Loucy (cell line): Measurements from ENCODE around the gene F7.

Experiments
- H2AFZ ChIP-seq: fragments of 200-600 bp; sonication (generic); 2 replicates; pipeline ENCODE4 v1.6.0; 2016; ENCODE audit warnings: antibody characterized with exemption, mild to moderate bottlenecking, low read length, moderate library complexity
- H3F3A ChIP-seq: fragments of 200-600 bp; 2 replicates; pipeline ENCODE4 v1.6.0; 2016; ENCODE audit warnings: antibody characterized with exemption, low read depth, mild to moderate bottlenecking
- H3K27me3 ChIP-seq: fragments of 200-600 bp; sonication (generic); 2 replicates; pipeline ENCODE4 v1.6.1; 2014; ENCODE audit warnings: low read length, mild to moderate bottlenecking; ENCODE audit not compliant: insufficient read depth, poor library complexity, severe bottlenecking
- H3K36me3 ChIP-seq: fragments of 200-600 bp; sonication (generic); 2 replicates; pipeline ENCODE4 v1.6.1; 2016; ENCODE audit warnings: low read length; ENCODE audit not compliant: insufficient read depth
- H3K4me1 ChIP-seq: fragments of 200-600 bp; sonication (generic); 2 replicates; pipeline ENCODE4 v1.5.1; 2014; ENCODE audit warnings: low read length, mild to moderate bottlenecking; ENCODE audit not compliant: insufficient read depth, poor library complexity, severe bottlenecking
- H3K4me2 ChIP-seq: fragments of 200-600 bp; sonication (generic); 2 replicates; pipeline ENCODE4 v1.6.0; 2014; ENCODE audit warnings: antibody characterized with exemption, low read length, low read depth, mild to moderate bottlenecking; ENCODE audit not compliant: poor library complexity, severe bottlenecking
- H3K4me3 ChIP-seq: fragments of 200-600 bp; sonication (generic); 2 replicates; pipeline ENCODE4 v1.5.1; 2014; ENCODE audit warnings: low read length, mild to moderate bottlenecking, mixed read lengths; ENCODE audit not compliant: poor library complexity, severe bottlenecking
- H3K79me2 ChIP-seq: fragments of 200-600 bp; sonication (generic); 2 replicates; pipeline ENCODE4 v1.6.1; 2014; ENCODE audit warnings: low read length; ENCODE audit not compliant: insufficient read depth
- H3K9ac ChIP-seq: fragments of 200-600 bp; sonication (generic); 2 replicates; pipeline ENCODE4 v1.6.0; 2014; ENCODE audit warnings: mild to moderate bottlenecking, low read depth, low read length, moderate library complexity; ENCODE audit not compliant: poor library complexity, severe bottlenecking
- H3K9me2 ChIP-seq: fragments of 200-600 bp; sonication (generic); replicated peaks from 2 replicates; pipeline ENCODE4 v1.6.1; 2016; ENCODE audit warnings: low read depth, low read length, mixed read lengths
- H3K9me3 ChIP-seq: fragments of 200-600 bp; sonication (generic); 2 replicates; pipeline ENCODE4 v1.6.1; 2014; ENCODE audit warnings: mild to moderate bottlenecking, antibody characterized with exemption, low read length, low read depth; ENCODE audit not compliant: insufficient read depth
- H4K20me1 ChIP-seq: fragments of 200-600 bp; sonication (generic); 2 replicates; pipeline ENCODE4 v1.6.0; 2014; ENCODE audit warnings: antibody characterized with exemption, low read length, mild to moderate bottlenecking; ENCODE audit not compliant: insufficient read depth, poor library complexity, severe bottlenecking
- EZH2phosphoT487 ChIP-seq: fragments of 200-600 bp; IDR thresholded peaks from 2 replicates; pipeline ENCODE4 v1.6.1; 2018; ENCODE audit warnings: antibody characterized with exemption, mild to moderate bottlenecking, moderate library complexity, borderline replicate concordance
- TF ChIP-seq, protein P1 (sequence below): fragments of 200-600 bp; sonication (generic); conservative IDR thresholded peaks from 2 replicates; pipeline ENCODE4 v1.5.1; 2014; ENCODE audit warnings: mild to moderate bottlenecking, antibody characterized with exemption, low read length

F7 gene

DNA sequence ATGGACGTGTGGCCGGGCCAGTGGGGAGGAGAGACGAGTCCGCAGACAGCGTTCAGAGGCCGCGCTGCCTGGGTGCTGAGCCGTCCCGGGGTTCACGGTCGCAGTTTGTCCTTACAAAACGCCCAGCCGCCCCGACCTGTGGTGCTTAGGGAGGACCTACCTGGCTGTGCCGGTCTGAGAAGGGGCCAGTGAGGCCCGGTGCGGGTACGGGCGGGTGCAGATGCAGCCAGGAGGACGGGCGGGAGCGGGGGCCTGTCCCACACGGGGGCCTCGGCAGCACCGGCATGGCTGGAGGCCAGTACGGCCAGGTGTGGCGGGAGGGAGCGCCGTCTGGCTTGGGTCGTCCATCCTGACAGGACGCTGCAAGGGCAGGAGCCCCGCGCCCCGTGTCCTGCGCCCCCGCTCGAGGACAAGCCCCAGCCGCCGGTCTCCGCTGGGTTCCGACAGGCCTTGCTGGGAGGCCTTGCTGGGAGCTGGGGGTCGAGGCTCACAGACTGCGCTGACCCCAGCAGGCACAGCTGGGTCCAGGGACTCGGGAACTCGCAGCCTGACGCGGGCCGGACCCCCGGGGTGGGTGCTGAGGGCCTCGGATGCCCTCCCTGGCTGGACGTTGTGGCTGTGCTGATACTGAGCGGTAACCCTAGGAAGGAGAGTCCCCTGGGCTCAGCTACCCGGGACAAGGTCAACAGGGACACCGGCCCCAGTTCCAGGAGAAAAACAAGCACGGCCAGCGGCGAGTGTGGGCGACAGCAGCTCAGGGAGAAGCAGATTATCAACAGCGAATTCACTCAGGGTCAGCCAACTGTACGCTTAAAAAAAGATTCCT lies 47.6 kb downstream of the F7 start:
- H3K79me2 ChIP-seq, result no peaks in the 10 kb centered on the region
- H3K9me3 ChIP-seq, result no peaks in the 10 kb centered on the region
- no peaks in the 10 kb centered on the region for H3K36me3 ChIP-seq
- H3K27me3 ChIP-seq, result no peaks in the 10 kb centered on the region
- peaks cover 17% of the 10 kb centered on the region for H3K4me1 ChIP-seq
- H2AFZ ChIP-seq, result peak overlapping the region; percentile 73
- H3K9ac ChIP-seq, result peak overlapping the region; percentile 51
- H3K4me2 ChIP-seq, result peak overlapping the region; percentile 73
- H3F3A ChIP-seq, result no peaks in the 10 kb centered on the region
- no peak for TF ChIP-seq EZH2phosphoT487
- TF ChIP-seq, protein P1, sequence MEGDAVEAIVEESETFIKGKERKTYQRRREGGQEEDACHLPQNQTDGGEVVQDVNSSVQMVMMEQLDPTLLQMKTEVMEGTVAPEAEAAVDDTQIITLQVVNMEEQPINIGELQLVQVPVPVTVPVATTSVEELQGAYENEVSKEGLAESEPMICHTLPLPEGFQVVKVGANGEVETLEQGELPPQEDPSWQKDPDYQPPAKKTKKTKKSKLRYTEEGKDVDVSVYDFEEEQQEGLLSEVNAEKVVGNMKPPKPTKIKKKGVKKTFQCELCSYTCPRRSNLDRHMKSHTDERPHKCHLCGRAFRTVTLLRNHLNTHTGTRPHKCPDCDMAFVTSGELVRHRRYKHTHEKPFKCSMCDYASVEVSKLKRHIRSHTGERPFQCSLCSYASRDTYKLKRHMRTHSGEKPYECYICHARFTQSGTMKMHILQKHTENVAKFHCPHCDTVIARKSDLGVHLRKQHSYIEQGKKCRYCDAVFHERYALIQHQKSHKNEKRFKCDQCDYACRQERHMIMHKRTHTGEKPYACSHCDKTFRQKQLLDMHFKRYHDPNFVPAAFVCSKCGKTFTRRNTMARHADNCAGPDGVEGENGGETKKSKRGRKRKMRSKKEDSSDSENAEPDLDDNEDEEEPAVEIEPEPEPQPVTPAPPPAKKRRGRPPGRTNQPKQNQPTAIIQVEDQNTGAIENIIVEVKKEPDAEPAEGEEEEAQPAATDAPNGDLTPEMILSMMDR, result no peak
- H3K4me3 ChIP-seq, result peak overlapping the region; percentile 70
- H4K20me1 ChIP-seq, result no peaks in the 10 kb centered on the region
- no peaks in the 10 kb centered on the region for H3K9me2 ChIP-seq

DNA sequence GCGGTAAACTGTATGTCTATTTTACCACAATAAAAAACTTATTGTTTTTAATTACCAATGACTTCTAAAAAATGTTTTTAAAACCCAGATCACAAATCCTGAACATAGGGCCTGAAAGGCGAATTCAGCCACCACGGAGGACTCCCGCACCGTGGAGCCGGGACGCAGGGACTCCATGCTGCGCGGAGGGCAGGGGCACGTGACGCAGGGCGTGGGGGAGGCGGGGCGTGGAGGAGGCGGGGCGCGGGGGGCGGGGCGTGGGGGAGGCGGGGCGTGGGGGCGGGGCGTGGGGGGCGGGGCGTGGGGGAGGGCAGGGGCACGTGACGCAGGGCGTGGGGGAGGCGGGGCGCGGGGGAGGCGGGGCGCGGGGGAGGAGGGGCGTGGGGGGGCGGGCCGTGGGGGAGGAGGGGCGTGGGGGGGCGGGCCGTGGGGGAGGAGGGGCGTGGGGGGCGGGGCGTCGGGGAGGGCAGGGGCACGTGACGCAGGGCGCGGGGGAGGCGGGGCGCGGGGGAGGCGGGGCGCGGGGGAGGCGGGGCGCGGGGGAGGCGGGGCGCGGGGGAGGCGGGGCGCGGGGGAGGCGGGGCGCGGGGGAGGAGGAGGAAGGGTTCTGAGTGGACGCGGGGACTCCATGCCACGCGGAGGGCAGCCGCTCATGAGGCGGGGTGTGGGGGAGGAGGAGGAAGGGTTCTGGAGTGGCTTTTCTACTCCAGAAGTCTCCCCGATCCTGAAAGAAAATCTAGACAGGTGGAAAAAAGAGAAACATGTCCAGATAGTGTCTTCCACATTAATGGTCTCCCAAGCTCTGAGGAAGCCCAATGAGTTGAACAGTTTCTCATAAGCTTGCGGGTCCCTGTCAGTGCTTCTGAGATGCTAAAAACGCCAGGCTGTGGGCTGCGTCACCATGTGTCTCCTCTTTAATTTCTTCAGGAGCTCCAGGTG lies 48.5 kb downstream of the F7 start:
- H3K27me3 ChIP-seq, result no peaks in the 10 kb centered on the region

DNA sequence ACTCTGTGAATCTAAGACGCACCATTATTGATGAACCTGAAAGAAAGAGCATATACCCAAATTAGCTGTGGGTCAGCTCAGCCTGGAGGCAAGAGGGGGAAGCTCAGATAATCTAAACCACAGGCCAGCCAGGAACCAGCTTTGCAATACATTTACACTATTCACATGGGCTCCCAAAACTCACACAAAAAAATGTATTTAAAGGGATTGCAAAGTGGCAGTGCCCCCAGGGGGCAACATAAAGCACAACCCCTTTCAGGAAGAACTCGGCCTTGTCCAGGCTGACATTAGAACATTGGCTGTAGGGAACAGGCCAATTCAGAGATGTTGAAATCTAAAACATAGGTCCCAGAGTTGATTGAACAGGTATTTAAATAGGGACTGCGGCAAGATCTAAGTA lies 49.6 kb downstream of the F7 start:
- H3K27me3 ChIP-seq, result no peaks in the 10 kb centered on the region
- no peaks in the 10 kb centered on the region for H3F3A ChIP-seq
- H3K9me2 ChIP-seq, result no peaks in the 10 kb centered on the region
- H3K79me2 ChIP-seq, result no peaks in the 10 kb centered on the region
- H3K4me1 ChIP-seq, result peaks cover 17% of the 10 kb centered on the region
- no peak overlapping the region for H3K4me3 ChIP-seq
- H4K20me1 ChIP-seq, result no peaks in the 10 kb centered on the region
- no peaks in the 10 kb centered on the region for H3K9me3 ChIP-seq
- no peaks in the 10 kb centered on the region for H3K36me3 ChIP-seq
- no peak overlapping the region for H3K9ac ChIP-seq
- peak overlapping the region; percentile 87 for H3K4me2 ChIP-seq
- no peak overlapping the region for H2AFZ ChIP-seq
- TF ChIP-seq EZH2phosphoT487, result no peak
- TF ChIP-seq, protein P1, result no peak; the same call in 1 of the 2 replicates

More for the DNA sequence above, 48.5 kb downstream of the F7 start:
- Histone ChIP-seq H3K79me2 (no peaks in the 10 kb centered on the region), H2AFZ (peak overlapping the region; percentile 89), H3K4me3 (peak overlapping the region; percentile 70), H3F3A (no peaks in the 10 kb centered on the region), H3K4me1 (peaks cover 17% of the 10 kb centered on the region), H3K9ac (peak overlapping the region; percentile 56), H3K9me2 (no peaks in the 10 kb centered on the region), H3K4me2 (peak overlapping the region; percentile 87), H3K9me3 (no peaks in the 10 kb centered on the region), H3K36me3 (no peaks in the 10 kb centered on the region), H4K20me1 (no peaks in the 10 kb centered on the region)
- TF ChIP-seq, protein P1, result no peak
- no peak for TF ChIP-seq EZH2phosphoT487
